ENCODE results near the gene SLC12A1.

Gene SLC12A1

DNA sequence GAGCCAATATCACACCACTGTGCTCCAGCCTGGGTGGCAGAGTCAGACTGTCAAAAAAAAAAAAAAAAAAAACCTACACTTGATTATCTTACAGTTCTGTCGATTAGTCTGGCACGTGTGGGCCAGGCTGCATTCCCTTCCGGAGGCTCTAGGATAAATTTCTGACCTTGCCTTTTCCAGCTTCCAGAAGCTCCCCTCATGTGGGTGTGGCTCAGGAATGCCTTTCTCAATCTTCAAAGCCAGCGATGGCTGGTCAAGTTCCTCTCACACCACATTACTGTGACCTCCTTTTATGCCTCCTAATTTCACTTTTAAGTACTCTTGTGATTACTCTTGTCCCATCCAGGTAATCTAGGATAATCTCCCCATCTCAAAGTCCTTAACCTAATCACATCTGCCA is 66.9 kb downstream of the SLC12A1 start:
- no peaks in the 10 kb centered on the region for H3K27me3 ChIP-seq (ENCODE audit: control insufficient read depth in 2 of 2, insufficient read depth in 2 of 2, low read length in 2 of 2)
- H3K4me3 ChIP-seq (ENCODE audit: low read length in 2 of 2) = no peak overlapping the region
- no peak overlapping the region for H3K27ac ChIP-seq (ENCODE audit: low read depth in 2 of 2, low read length in 2 of 2)
- H3K9ac ChIP-seq (ENCODE audit: low read depth in 1 of 2, low read length in 2 of 2) = no peak overlapping the region
- no peaks in the 10 kb centered on the region for H3K4me1 ChIP-seq (ENCODE audit: control insufficient read depth in 2 of 2, insufficient read depth in 2 of 2, low read length in 2 of 2)
- H3K36me3 ChIP-seq (ENCODE audit: control insufficient read depth in 2 of 2, insufficient read depth in 2 of 2, low read length in 2 of 2) = no peaks in the 10 kb centered on the region
- no peaks in the 10 kb centered on the region for H3K9me3 ChIP-seq (ENCODE audit: control insufficient read depth in 2 of 2, low read length in 2 of 2)

DNA sequence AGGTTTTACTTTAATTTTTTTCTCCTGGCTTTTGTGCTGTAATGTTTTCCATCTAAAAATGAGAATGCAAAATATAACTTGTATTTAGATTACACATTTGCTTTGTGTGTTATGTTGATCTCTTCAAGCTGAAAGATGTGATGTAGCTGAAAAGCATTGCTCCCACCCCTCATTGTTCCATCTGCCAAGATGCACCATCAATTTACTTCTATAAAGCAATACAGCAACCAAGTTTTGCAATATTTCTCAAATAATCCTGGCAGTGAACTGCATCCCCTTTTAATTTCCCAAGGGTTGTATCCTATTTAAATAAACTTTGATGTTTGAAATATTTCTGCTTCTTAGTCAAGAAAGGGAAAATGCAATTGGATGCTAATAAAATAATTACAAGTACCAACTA is 72.6 kb downstream of the SLC12A1 start:
- no peak overlapping the region for H3K4me3 ChIP-seq (ENCODE audit: low read length in 2 of 2)
- peaks cover 0 to 3% of the 10 kb centered on the region in 2 donors for H3K27me3 ChIP-seq (ENCODE audit: control insufficient read depth in 2 of 2, insufficient read depth in 2 of 2, low read length in 2 of 2)
- H3K9ac ChIP-seq (ENCODE audit: low read depth in 1 of 2, low read length in 2 of 2) = no peak overlapping the region
- no peaks in the 10 kb centered on the region for H3K4me1 ChIP-seq (ENCODE audit: control insufficient read depth in 2 of 2, insufficient read depth in 2 of 2, low read length in 2 of 2)
- H3K36me3 ChIP-seq (ENCODE audit: control insufficient read depth in 2 of 2, insufficient read depth in 2 of 2, low read length in 2 of 2) = no peaks in the 10 kb centered on the region
- no peaks in the 10 kb centered on the region for H3K9me3 ChIP-seq (ENCODE audit: control insufficient read depth in 2 of 2, low read length in 2 of 2)
- H3K27ac ChIP-seq (ENCODE audit: low read depth in 2 of 2, low read length in 2 of 2) = no peak overlapping the region

DNA sequence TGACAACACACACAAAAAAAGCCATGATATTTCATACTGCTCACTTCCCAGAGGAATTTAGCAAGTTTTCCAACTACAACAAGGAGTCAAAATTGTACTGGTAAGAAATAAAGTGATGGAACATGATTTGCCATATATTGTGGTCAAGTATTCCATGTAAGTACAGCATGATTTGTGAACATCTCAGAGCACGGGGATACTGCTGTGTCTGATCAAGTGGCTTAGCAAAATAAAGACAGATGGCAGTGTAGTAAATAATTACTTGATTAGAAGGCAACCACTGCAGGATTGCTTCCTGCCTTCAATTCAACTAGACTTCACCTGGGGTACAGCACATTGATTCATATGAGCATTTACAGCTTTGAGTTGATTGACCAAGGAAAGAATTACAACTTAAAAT is 73.5 kb downstream of the SLC12A1 start:
- Histone ChIP-seq H3K27me3 (ENCODE audit: control insufficient read depth in 2 of 2, insufficient read depth in 2 of 2, low read length in 2 of 2) (peaks cover 0 to 3% of the 10 kb centered on the region in 2 donors), H3K4me1 (ENCODE audit: control insufficient read depth in 2 of 2, insufficient read depth in 2 of 2, low read length in 2 of 2) (no peaks in the 10 kb centered on the region), H3K36me3 (ENCODE audit: control insufficient read depth in 2 of 2, insufficient read depth in 2 of 2, low read length in 2 of 2) (no peaks in the 10 kb centered on the region), H3K9me3 (ENCODE audit: control insufficient read depth in 2 of 2, low read length in 2 of 2) (no peaks in the 10 kb centered on the region), H3K4me3 (ENCODE audit: low read length in 2 of 2) (no peak overlapping the region), H3K9ac (ENCODE audit: low read depth in 1 of 2, low read length in 2 of 2) (no peak overlapping the region), H3K27ac (ENCODE audit: low read depth in 2 of 2, low read length in 2 of 2) (no peak overlapping the region)

DNA sequence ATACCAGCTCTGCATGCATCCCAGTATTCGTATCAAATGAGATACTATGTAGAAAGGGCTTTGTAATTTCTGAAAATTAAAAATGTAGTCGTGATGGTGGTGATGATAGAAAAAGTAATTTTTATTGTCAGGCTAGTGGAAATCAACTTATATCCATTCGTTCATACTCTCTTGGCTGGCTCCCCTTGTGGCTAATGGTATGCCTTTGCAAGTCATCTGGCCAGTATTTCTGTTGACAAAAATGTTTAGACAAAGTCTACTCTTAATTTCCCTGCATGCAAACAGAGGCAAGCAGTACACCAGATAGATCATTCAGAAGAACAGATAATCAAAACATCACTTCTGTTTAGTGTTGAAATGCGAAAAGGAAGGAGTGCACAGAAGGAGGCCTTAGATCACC is 75.6 kb downstream of the SLC12A1 start:
- H3K27ac ChIP-seq (ENCODE audit: low read depth in 2 of 2, low read length in 2 of 2) = no peak overlapping the region
- peaks cover 0 to 3% of the 10 kb centered on the region in 2 donors for H3K27me3 ChIP-seq (ENCODE audit: control insufficient read depth in 2 of 2, insufficient read depth in 2 of 2, low read length in 2 of 2)
- no peak overlapping the region for H3K4me3 ChIP-seq (ENCODE audit: low read length in 2 of 2)
- no peak overlapping the region for H3K9ac ChIP-seq (ENCODE audit: low read depth in 1 of 2, low read length in 2 of 2)
- no peaks in the 10 kb centered on the region for H3K36me3 ChIP-seq (ENCODE audit: control insufficient read depth in 2 of 2, insufficient read depth in 2 of 2, low read length in 2 of 2)
- H3K9me3 ChIP-seq (ENCODE audit: control insufficient read depth in 2 of 2, low read length in 2 of 2) = no peaks in the 10 kb centered on the region
- peaks cover 0 to 4% of the 10 kb centered on the region in 2 donors for H3K4me1 ChIP-seq (ENCODE audit: control insufficient read depth in 2 of 2, insufficient read depth in 2 of 2, low read length in 2 of 2)

DNA sequence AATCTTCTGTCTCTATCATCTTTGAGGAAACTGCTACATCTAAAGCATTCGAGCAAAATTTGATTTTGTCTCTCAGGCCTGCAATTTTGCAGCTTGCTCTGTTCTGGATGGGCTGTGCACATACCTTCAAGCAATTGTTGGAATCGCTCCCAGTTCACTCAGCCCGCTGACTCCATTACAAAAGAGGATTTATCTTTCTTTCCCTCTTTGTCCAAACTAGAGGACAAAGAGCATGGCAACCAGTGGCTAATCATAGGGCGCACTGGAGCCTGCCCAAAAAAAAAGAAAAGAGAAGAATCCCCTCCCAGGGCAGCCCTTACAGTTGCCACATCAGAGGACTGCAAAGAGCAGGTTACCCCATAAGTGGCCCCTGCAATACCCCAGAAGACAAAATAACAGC is 76.1 kb downstream of the SLC12A1 start:
- H3K9ac ChIP-seq (ENCODE audit: low read depth in 1 of 2, low read length in 2 of 2) = no peak overlapping the region
- peaks cover 0 to 3% of the 10 kb centered on the region in 2 donors for H3K27me3 ChIP-seq (ENCODE audit: control insufficient read depth in 2 of 2, insufficient read depth in 2 of 2, low read length in 2 of 2)
- H3K36me3 ChIP-seq (ENCODE audit: control insufficient read depth in 2 of 2, insufficient read depth in 2 of 2, low read length in 2 of 2) = no peaks in the 10 kb centered on the region
- peaks cover 0 to 4% of the 10 kb centered on the region in 2 donors for H3K4me1 ChIP-seq (ENCODE audit: control insufficient read depth in 2 of 2, insufficient read depth in 2 of 2, low read length in 2 of 2)
- H3K9me3 ChIP-seq (ENCODE audit: control insufficient read depth in 2 of 2, low read length in 2 of 2) = no peaks in the 10 kb centered on the region
- H3K4me3 ChIP-seq (ENCODE audit: low read length in 2 of 2) = no peak overlapping the region
- H3K27ac ChIP-seq (ENCODE audit: low read depth in 2 of 2, low read length in 2 of 2) = no peak overlapping the region

DNA sequence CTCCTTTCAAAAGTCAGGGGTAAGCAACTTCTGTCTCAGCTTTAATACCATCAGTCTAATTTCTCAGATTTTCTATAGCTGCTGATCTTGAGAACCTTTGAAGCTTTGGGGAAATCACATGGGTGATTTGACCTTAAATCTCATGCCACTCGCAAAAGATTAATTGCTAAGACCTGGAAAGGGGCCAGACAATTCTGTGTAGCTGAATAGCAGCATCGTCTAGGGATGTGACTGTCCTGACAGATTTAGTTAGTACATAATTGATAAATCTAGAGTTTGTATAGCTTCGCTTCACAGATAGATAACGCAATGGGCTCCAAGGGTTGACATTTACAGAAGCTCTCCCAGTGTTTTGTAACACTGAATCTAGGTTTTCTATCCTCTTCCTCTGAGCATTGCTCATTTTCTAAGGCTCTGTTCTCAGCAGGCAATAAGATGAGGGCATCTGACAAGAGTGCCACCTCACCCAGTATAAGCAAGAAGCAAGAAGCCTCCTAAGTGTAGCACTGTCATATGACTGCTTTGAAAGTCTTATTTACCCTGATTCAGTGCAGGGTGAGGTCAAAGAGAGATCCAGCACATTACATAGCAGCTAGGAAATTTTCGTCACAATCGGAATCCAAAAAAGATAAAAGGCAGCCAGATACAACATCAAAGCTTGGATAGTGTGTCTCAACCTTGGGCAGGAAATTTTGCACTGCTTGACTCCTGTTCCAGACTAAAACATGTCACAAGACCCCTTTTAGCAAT is 77.5 kb downstream of the SLC12A1 start:
- H3K9me3 ChIP-seq (ENCODE audit: control insufficient read depth in 2 of 2, low read length in 2 of 2) = no peaks in the 10 kb centered on the region
- no peak overlapping the region for H3K27ac ChIP-seq (ENCODE audit: low read depth in 2 of 2, low read length in 2 of 2)
- H3K4me1 ChIP-seq (ENCODE audit: control insufficient read depth in 2 of 2, insufficient read depth in 2 of 2, low read length in 2 of 2) = peaks cover 0 to 4% of the 10 kb centered on the region in 2 donors
- H3K27me3 ChIP-seq (ENCODE audit: control insufficient read depth in 2 of 2, insufficient read depth in 2 of 2, low read length in 2 of 2) = peaks cover 0 to 3% of the 10 kb centered on the region in 2 donors
- no peak overlapping the region for H3K9ac ChIP-seq (ENCODE audit: low read depth in 1 of 2, low read length in 2 of 2)
- H3K4me3 ChIP-seq (ENCODE audit: low read length in 2 of 2) = no peak overlapping the region
- H3K36me3 ChIP-seq (ENCODE audit: control insufficient read depth in 2 of 2, insufficient read depth in 2 of 2, low read length in 2 of 2) = no peaks in the 10 kb centered on the region

DNA sequence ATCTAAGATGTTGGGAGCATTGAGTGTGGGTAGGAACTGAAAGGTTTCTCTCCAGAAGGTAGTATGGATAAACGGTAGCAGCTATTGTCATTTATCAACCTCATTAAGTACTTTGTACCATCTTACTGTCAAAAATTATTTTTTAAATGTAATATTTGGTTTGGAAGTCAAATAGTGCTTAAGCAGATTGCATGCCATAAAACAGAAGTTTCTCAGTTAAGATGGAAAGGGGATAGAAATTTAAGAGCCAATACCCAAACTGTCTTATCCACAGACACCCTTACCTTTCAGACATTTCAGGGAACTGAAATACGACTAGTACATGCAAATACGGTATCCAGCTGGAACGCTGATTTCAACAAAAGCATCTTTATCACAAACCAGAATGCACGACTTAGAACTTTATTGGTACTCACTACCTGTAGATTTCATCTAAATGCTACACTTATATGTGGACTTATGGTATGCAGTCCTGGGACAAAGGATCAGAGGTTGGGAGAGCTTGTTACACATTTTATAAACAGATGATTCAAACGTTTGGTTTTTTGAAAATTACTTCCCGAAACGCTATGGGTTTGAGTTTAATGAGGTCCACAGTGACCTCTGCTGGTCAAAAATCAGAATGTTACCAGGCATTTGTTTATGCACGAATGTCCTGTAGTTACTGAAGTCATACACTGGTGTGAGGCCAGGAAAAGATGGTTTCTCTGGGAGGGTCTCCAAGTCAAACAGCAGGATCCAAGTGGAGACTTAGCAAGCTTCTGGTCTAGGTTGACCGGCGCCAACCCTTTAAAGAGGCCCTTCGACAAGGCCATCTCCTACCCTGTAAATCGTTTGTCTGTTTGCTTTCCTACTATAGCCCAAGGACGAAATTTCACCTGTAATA is 79.5 kb downstream of the SLC12A1 start:
- Histone ChIP-seq H3K27me3 (ENCODE audit: control insufficient read depth in 2 of 2, insufficient read depth in 2 of 2, low read length in 2 of 2) (no peaks in the 10 kb centered on the region), H3K9ac (ENCODE audit: low read depth in 1 of 2, low read length in 2 of 2) (no peak overlapping the region), H3K4me1 (ENCODE audit: control insufficient read depth in 2 of 2, insufficient read depth in 2 of 2, low read length in 2 of 2) (peaks cover 0 to 4% of the 10 kb centered on the region in 2 donors), H3K4me3 (ENCODE audit: low read length in 2 of 2) (peak overlapping the region in 1 of 2 donors; percentile 51), H3K27ac (ENCODE audit: low read depth in 2 of 2, low read length in 2 of 2) (no peak overlapping the region), H3K9me3 (ENCODE audit: control insufficient read depth in 2 of 2, low read length in 2 of 2) (no peaks in the 10 kb centered on the region), H3K36me3 (ENCODE audit: control insufficient read depth in 2 of 2, insufficient read depth in 2 of 2, low read length in 2 of 2) (no peaks in the 10 kb centered on the region)

DNA sequence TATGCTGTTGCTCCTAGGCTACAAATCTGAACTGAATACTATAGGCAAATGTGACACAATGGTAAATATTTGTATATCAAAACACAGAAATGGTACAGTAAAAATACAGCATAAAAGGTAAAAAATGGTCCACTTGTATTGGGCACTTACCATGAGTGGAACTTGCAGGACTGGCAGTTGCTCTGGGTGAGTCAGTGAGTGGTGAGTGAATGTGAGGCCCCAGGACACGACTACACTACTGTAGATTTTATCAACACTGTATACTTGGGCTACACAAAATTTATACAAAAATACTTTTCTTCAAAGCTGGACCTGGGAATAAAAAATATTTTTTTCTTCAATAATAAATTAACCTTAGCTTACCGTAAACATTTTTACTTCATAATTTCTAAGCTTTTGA is 83.5 kb downstream of the SLC12A1 start:
- no peak overlapping the region for H3K9ac ChIP-seq (ENCODE audit: low read depth in 1 of 2, low read length in 2 of 2)
- H3K4me1 ChIP-seq (ENCODE audit: control insufficient read depth in 2 of 2, insufficient read depth in 2 of 2, low read length in 2 of 2) = peaks cover 0 to 4% of the 10 kb centered on the region in 2 donors
- H3K36me3 ChIP-seq (ENCODE audit: control insufficient read depth in 2 of 2, insufficient read depth in 2 of 2, low read length in 2 of 2) = no peaks in the 10 kb centered on the region
- H3K27me3 ChIP-seq (ENCODE audit: control insufficient read depth in 2 of 2, insufficient read depth in 2 of 2, low read length in 2 of 2) = no peaks in the 10 kb centered on the region
- no peak overlapping the region for H3K27ac ChIP-seq (ENCODE audit: low read depth in 2 of 2, low read length in 2 of 2)
- no peak overlapping the region for H3K4me3 ChIP-seq (ENCODE audit: low read length in 2 of 2)
- no peaks in the 10 kb centered on the region for H3K9me3 ChIP-seq (ENCODE audit: control insufficient read depth in 2 of 2, low read length in 2 of 2)

DNA sequence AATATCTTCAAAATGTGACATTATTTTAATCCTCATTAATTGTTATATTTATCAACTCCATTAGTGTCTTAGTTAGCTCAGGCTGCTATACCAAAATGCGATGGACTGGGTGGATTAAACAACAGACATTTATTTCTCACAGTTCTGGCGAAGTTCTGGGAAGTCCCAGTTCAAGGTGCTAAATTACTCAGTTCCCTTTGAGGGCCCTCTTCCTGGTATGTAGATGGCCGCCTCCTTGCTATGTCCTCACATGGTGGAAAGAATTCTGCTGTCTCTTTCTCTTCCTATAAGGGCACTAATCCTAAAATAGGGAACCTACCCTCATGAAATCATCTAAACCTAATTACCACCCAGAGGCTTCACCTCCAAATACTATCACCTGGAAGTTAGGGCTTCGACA is 86.4 kb downstream of the SLC12A1 start:
- Histone ChIP-seq H3K27me3 (ENCODE audit: control insufficient read depth in 2 of 2, insufficient read depth in 2 of 2, low read length in 2 of 2) (no peaks in the 10 kb centered on the region), H3K36me3 (ENCODE audit: control insufficient read depth in 2 of 2, insufficient read depth in 2 of 2, low read length in 2 of 2) (no peaks in the 10 kb centered on the region)

DNA sequence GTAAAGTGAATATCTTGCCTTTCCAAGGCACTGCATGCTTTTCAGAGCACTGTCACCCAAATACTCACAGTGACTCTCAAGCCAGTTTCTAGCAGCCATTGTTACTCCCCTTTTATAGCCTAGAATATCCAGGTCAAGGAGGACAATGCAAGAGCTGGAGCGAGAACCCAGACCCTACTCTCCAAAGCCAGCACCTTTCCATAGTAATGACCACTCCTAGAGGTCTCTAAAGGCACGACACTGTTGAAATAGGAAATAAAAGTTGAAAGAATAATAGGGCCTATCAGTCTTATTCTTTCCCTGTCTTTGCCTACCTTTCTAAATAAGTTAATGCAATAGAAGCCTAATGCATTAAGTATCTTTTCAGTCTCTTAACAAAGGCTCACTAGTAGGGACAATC is 91.6 kb downstream of the SLC12A1 start:
- H3K4me1 ChIP-seq (ENCODE audit: control insufficient read depth in 2 of 2, insufficient read depth in 2 of 2, low read length in 2 of 2) = no peaks in the 10 kb centered on the region
- no peak overlapping the region for H3K9ac ChIP-seq (ENCODE audit: low read depth in 1 of 2, low read length in 2 of 2)
- H3K27ac ChIP-seq (ENCODE audit: low read depth in 2 of 2, low read length in 2 of 2) = no peak overlapping the region
- no peaks in the 10 kb centered on the region for H3K9me3 ChIP-seq (ENCODE audit: control insufficient read depth in 2 of 2, low read length in 2 of 2)
- no peaks in the 10 kb centered on the region for H3K36me3 ChIP-seq (ENCODE audit: control insufficient read depth in 2 of 2, insufficient read depth in 2 of 2, low read length in 2 of 2)
- H3K27me3 ChIP-seq (ENCODE audit: control insufficient read depth in 2 of 2, insufficient read depth in 2 of 2, low read length in 2 of 2) = no peaks in the 10 kb centered on the region
- H3K4me3 ChIP-seq (ENCODE audit: low read length in 2 of 2) = no peak overlapping the region

More for the DNA sequence above, 86.4 kb downstream of the SLC12A1 start:
- no peaks in the 10 kb centered on the region for H3K4me1 ChIP-seq (ENCODE audit: control insufficient read depth in 2 of 2, insufficient read depth in 2 of 2, low read length in 2 of 2)
- no peak overlapping the region for H3K4me3 ChIP-seq (ENCODE audit: low read length in 2 of 2)
- H3K9ac ChIP-seq (ENCODE audit: low read depth in 1 of 2, low read length in 2 of 2) = no peak overlapping the region
- H3K9me3 ChIP-seq (ENCODE audit: control insufficient read depth in 2 of 2, low read length in 2 of 2) = no peaks in the 10 kb centered on the region
- H3K27ac ChIP-seq (ENCODE audit: low read depth in 2 of 2, low read length in 2 of 2) = no peak overlapping the region

Measured in mucosa of rectum (tissue), 2 donors.